AG04449 (cell line): ENCODE results near the gene B4GALT1.

Experiments used
- CTCF ChIA-PET: fragments of 350-600 bp; formaldehyde crosslinking; extraction: SDS; loops from one replicate; lab custom pipeline; 2021; ENCODE audit warnings: antibody characterized with exemption; lab: Yijun Ruan, JAX
- POLR2A ChIA-PET: fragments of 400-600, 350-600 bp; formaldehyde crosslinking; extraction: SDS; loops from one replicate; lab custom pipeline; 2020; ENCODE audit warnings: antibody characterized with exemption, inconsistent platforms; lab: Yijun Ruan, JAX
- DNase-seq: peaks from one replicate; pipeline ENCODE4 v3.0.0-alpha.2; 2010; ENCODE audit warnings: low read depth, low spot score
- H3K4me3 ChIP-seq: 2 replicates; pipeline ENCODE4 v1.5.1; 2011; ENCODE audit warnings: low read depth, mild to moderate bottlenecking, control low read depth, low read length
- CTCF ChIP-seq: IDR thresholded peaks from one replicate; pipeline ENCODE4 v1.5.1; 2011; ENCODE audit warnings: mild to moderate bottlenecking, moderate library complexity, low read length, control low read depth, inconsistent platforms; ENCODE audit not compliant: insufficient read depth; ENCODE audit errors: missing control alignments

B4GALT1 gene

GRCh38 chr9:33185858-33186257 lies 18.7 kb upstream of the B4GALT1 start:
- POLR2A ChIA-PET: no interaction called here
- CTCF ChIA-PET: interaction anchor here (1.9 kb wide), 1 partner anchor 25 kb away, joined by 5 read pairs; no protein-coding TSS in a partner anchor
- DNase-seq: no peak
- no peak for TF ChIP-seq CTCF
- no peak overlapping the region for H3K4me3 ChIP-seq

- no peak overlapping the region for H3K4me3 ChIP-seq
- TF ChIP-seq CTCF: no peak
- DNase-seq: no peak
- CTCF ChIA-PET: no interaction called here
- POLR2A ChIA-PET: no interaction called here
Measured at GRCh38 chr9:33185406-33185805, 18.3 kb upstream of the B4GALT1 start.

- H3K4me3 ChIP-seq: no peak overlapping the region
- ChIA-PET POLR2A (no interaction called here), CTCF (interaction anchor here (1.1 to 1.6 kb wide), 3 partner anchors 16 to 42 kb away, joined by 3 to 5 read pairs (median 4); no protein-coding TSS in a partner anchor)
- no peak for TF ChIP-seq CTCF
- DNase-seq: no peak
Measured at GRCh38 chr9:33184963-33185362, 17.8 kb upstream of the B4GALT1 start.

GRCh38 chr9:33182519-33182918 lies 15.4 kb upstream of the B4GALT1 start:
- TF ChIP-seq CTCF: no peak
- no peak overlapping the region for H3K4me3 ChIP-seq
- ChIA-PET POLR2A (no interaction called here), CTCF (interaction anchor here (0.8 to 1.0 kb wide), 2 partner anchors 10 to 44 kb away, joined by 3 to 4 read pairs; no protein-coding TSS in a partner anchor)
- DNase-seq: no peak

GRCh38 chr9:33180526-33181184 lies 13.5 kb upstream of the B4GALT1 start:
- no peak for TF ChIP-seq CTCF
- ChIA-PET POLR2A (interaction anchor here (0.7 kb wide), 1 partner anchor 9 kb away, joined by 3 read pairs; no protein-coding TSS in a partner anchor), CTCF (interaction anchor here (1.3 kb wide), 1 partner anchor 10 kb away, joined by 3 read pairs; no protein-coding TSS in a partner anchor)
- no peak for DNase-seq
- H3K4me3 ChIP-seq: no peak overlapping the region

GRCh38 chr9:33178972-33179697 lies 12.0 kb upstream of the B4GALT1 start:
- DNase-seq: no peak
- no peak overlapping the region for H3K4me3 ChIP-seq
- TF ChIP-seq CTCF: no peak
- POLR2A ChIA-PET: interaction anchor here (1.6 kb wide), 1 partner anchor 12 kb away, joined by 5 read pairs; the partner anchor contains the start of gene B4GALT1
- CTCF ChIA-PET: interaction anchor here (1.0 to 2.4 kb wide), 5 partner anchors 9 to 61 kb away, joined by 3 to 16 read pairs (median 5); no protein-coding TSS in a partner anchor
